GM13977 (cell line): ENCODE data around the gene PCBP3.

Experiments used
- DNase-seq: peaks from one replicate; pipeline ENCODE4 v3.0.0; 2012; ENCODE audit warnings: low spot score
- in situ Hi-C: fragments of 300-500 bp; cut with MboI; formaldehyde crosslinking; loops from one replicate; pipeline ENCODE4 v1.12.0; 2022; ENCODE audit warnings: low sequenced_read_pairs, low pct_unique_long_range_greater_than_20kb, mixed read lengths, inconsistent platforms; ENCODE audit not compliant: unreplicated experiment
- TF ChIP-seq, protein P1 (sequence below): IDR thresholded peaks from 2 replicates; pipeline ENCODE4 v1.5.1; 2012; ENCODE audit warnings: mild to moderate bottlenecking, control low read depth; ENCODE audit not compliant: insufficient read depth; ENCODE audit errors: extremely low read depth, missing control alignments

The PCBP3 gene

DNA sequence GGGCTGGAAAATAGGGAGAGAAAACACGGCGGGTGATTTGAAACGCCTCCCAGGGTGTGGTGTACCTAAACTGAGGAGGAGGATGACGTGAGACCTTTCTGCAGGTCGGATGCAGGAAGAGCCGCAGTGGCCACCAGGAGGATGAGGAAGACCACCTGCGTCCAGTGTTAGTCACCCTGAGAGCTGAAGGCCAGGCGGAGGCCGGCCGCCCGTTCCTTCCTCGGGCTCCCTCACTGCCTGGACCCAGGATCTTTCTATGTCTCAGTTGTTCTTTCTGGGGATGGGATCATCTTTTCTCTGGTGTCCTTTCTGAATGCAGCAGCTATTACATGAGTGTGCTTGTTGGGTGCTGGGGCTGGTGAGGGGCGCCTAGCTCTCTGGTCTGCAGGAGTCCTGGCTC is 263.3 kb downstream of the PCBP3 start:
- in situ Hi-C loops = no loop called here
- TF ChIP-seq, protein P1, sequence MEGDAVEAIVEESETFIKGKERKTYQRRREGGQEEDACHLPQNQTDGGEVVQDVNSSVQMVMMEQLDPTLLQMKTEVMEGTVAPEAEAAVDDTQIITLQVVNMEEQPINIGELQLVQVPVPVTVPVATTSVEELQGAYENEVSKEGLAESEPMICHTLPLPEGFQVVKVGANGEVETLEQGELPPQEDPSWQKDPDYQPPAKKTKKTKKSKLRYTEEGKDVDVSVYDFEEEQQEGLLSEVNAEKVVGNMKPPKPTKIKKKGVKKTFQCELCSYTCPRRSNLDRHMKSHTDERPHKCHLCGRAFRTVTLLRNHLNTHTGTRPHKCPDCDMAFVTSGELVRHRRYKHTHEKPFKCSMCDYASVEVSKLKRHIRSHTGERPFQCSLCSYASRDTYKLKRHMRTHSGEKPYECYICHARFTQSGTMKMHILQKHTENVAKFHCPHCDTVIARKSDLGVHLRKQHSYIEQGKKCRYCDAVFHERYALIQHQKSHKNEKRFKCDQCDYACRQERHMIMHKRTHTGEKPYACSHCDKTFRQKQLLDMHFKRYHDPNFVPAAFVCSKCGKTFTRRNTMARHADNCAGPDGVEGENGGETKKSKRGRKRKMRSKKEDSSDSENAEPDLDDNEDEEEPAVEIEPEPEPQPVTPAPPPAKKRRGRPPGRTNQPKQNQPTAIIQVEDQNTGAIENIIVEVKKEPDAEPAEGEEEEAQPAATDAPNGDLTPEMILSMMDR = no peak
- no peak for DNase-seq

DNA sequence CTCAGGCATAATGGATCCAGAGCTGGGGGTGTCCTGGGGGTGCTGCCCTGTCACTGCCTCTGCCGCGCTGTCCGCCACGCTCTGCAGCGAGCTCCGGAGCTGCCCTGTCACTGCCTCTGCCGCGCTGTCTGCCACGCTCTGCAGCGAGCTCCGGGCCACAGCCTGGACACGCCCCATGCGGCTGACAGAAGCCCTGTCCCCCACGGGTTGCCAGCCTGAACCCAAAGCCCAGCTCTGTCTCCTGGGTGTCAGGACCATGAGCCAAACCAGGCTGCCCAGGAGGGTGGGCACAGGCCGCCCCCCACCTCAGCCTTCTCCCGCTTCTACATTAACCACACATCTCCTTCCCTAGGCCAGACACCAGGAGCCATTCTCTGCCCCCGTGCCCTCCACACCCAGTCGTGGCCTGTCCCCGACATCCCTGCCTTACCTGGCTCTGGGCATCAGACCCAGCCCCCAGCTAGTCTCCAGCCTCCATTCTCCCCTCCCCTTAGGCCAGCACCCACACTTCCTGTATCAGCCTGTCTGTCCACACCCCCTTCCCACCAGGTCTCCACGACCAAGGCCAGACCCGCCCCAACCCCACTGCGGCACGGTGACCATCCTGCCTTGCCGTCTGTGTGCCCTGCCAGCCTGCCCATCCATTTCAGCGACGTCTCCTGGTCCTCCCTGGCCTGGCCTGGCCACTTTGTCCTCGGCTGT is 265.2 kb downstream of the PCBP3 start:
- no peak for DNase-seq
- TF ChIP-seq, protein P1 = no peak
- in situ Hi-C loops = no loop called here

DNA sequence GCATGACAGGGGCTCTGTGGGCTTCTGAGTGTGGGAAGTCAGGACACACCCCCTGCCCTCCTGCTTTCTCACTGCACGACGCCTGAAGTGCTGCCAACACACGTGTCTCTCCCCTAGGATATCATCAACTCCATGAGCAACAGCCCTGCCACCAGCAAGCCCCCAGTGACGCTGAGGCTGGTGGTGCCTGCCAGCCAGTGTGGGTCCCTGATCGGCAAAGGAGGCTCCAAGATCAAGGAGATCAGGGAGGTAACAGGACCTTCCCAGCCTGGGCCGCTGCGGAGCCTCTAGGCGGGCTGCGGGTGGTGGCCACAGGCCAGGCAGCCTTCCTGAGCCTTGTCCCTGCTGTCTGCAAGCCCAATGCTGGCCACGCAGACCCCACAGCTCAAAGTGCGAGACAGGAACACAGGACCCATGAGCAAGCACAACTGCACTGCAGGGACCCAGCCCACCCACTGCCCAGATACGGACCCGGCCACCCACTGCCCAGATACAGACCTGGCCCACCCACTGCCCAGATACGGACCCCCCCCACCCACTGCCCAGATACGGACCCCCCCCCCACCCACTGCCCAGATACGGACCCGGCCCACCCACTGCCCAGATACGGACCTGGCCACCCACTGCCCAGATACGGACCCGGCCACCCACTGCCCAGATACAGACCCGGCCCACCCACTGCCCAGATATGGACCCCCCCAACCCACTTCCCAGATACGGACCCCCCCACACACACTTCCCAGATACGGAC is 265.9 kb downstream of the PCBP3 start:
- DNase-seq = no peak
- TF ChIP-seq, protein P1 = no peak

DNA sequence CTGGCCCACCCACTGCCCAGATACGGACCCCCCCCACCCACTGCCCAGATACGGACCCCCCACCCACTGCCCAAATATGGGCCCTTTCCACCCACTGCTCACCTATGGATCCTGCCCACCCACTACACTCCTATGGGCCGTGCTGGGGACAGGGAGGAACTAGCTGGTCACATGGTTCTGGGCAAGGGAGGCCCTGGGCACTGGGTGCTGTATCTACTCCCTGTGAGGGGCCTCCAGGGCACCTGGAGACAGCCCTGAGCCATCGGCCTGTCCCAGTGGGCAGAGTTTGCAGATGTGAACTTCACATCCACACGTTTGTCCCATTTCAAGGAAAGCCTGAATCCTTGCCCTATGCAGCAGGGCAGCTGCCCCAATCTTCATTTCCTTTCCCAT is 266.6 kb downstream of the PCBP3 start:
- no peak for DNase-seq
- TF ChIP-seq, protein P1 = no peak
- in situ Hi-C loops = no loop called here

More for the DNA sequence above, 265.9 kb downstream of the PCBP3 start:
- in situ Hi-C loops = no loop called here

DNA sequence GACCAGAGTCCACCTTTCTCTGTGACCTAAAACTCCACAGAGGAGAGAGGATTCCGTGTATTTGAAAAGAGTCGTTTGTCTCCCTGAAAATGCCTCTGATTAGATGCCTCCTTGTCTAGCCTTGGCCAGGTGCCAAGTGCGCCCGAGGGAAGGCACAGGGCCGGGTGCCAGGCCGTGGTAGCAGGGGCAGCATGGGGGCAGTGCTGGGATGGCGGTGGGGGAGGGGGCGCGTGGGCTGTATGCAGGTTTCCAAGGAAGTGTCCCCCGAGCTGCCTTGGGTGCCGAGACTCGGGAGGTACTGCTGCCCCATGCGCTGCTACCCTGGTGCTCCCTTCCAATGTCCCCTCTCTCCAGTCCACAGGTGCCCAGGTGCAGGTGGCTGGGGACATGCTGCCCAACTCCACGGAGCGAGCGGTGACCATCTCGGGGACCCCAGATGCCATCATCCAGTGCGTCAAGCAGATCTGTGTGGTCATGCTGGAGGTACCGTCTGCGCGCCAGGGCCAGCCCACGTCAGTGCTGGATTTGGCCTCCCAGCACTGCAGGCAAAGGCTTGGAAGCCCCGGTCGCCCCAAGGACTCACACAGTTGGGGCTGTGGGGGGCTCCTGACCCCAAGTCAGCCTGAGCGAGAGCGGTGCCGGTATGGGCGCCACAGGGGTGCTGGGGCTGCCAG is 267.2 kb downstream of the PCBP3 start:
- in situ Hi-C loops = no loop called here
- DNase-seq = no peak
- TF ChIP-seq, protein P1 = no peak

DNA sequence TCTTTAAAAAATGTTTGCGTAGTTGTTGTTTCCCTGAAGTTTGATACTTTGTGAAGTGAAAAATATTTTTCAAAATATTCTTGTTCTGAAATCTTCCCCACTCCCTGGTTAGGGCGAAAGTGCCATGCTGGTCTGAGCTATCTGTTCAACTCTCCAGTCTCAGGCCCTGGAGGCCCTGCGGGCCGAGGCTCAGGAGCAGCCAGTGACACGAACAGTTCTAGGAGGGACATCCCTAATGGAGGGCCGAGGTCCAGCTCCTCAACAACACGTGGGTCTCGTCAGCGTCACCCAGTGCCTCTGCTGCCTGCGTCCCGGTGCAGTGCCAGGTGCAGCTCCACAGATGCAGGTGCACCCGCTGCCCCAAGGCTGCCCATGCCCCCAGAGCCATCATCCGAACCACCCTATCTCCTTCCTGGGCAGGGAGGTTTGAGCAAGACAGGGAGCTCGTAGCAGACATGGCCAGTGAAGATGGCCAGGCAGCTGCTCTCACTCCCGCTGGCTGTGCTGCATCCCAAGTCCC is 268.3 kb downstream of the PCBP3 start:
- no peak for DNase-seq
- TF ChIP-seq, protein P1 = no peak
- in situ Hi-C loops = no loop called here
